ENCODE data around the gene EGLN1. TPM values are rescaled to one million over a fixed set of nuclear protein-coding genes. Genes with fewer than 3 reads are reported as not detected.
A peak's percentile ranks its signal among the peaks of the same experiment; 100 is the strongest.
"Not testable (repeated sequence)": the region's sequence is repeated elsewhere in the genome, so short reads cannot be mapped to it uniquely, and the experiment has no call there.

Gene EGLN1
- total RNA-seq (2022) (26.7 and 31.1 TPM in 2 replicates), Bru-seq, nascent RNA (percentile 78 among the genes with signal in this experiment), BruChase-seq, experiment 1, labeled RNA remaining after a 2-hour chase (percentile 82 among the genes with signal in this experiment), BruChase-seq, experiment 2, labeled RNA remaining after a 6-hour chase (percentile 79 among the genes with signal in this experiment)
- long read RNA-seq, full-length matches to known transcripts, result 49 of 57 reads
- long read RNA-seq, partial matches to known transcripts, result 1 of 57 reads
- long read RNA-seq, other reads (novel, unspliced or antisense), result 7 of 57 reads

- Mint-ChIP-seq H3K4me3 (ENCODE audit: unreplicated experiment) (peak within 1 kb of the TSS; percentile 78), H3K9me3 (ENCODE audit: unreplicated experiment) (no peaks in the 10 kb centered on the region), H3K27me3 (ENCODE audit: insufficient read depth, unreplicated experiment) (no peaks in the 10 kb centered on the region), H3K27ac (ENCODE audit: unreplicated experiment) (peak within 1 kb of the TSS; percentile 93), H3K4me1 (ENCODE audit: low read depth, unreplicated experiment) (peaks cover 19% of the 10 kb centered on the region), H3K36me3 (ENCODE audit: insufficient read depth, unreplicated experiment) (no peaks in the 10 kb centered on the region)
- Histone ChIP-seq H3K4me3 (ENCODE audit: low read depth, low read length) (peak within 1 kb of the TSS; percentile 51), H3K9me3 (no peaks in the 10 kb centered on the region), H3K27me3 (replicated peaks; ENCODE audit: control insufficient read depth, insufficient read depth, low read length) (no peaks in the 10 kb centered on the region), H3K4me1 (peaks cover 26% of the 10 kb centered on the region), H3K36me3 (ENCODE audit: control insufficient read depth, insufficient read depth, low read length) (no peaks in the 10 kb centered on the region)
- TF ChIP-seq CTCF (IDR thresholded peaks at IDR 0.05; ENCODE audit: insufficient read depth in 1 of 2, low read depth in 1 of 2, low read length in 1 of 2, severe bottlenecking in 1 of 2, unreplicated experiment in 1 of 2), result peak; percentile 28 to 55
- no TSS peak for BruUV-seq (replicated peaks)
- CTCF ChIA-PET, result no interaction called here
- POLR2A ChIA-PET, result interaction anchor here (0.6 kb wide), 1 partner anchor 60 kb away, joined by 6 read pairs; no protein-coding TSS in a partner anchor
- intact Hi-C loops (cut with micrococcal nuclease; ENCODE audit: unreplicated experiment), result loop anchor here (1.0 to 5.0 kb wide), 3 partner anchors 53 to 168 kb away; no protein-coding TSS in a partner anchor
- peak; percentile 89 to 94 for DNase-seq
Observed at GRCh38 chr1:231421971-231422797, at the start of gene EGLN1. Gene EGLN1, minus strand, starts transcription at chr1:231422287. Its CDS starts 399 bp downstream, at chr1:231421888.

- H3K27ac Mint-ChIP-seq (ENCODE audit: unreplicated experiment); H3K4me3 Mint-ChIP-seq (ENCODE audit: unreplicated experiment); H3K9me3 ChIP-seq; H3K4me3 ChIP-seq (ENCODE audit: low read depth, low read length); H3K36me3 ChIP-seq (ENCODE audit: control insufficient read depth, insufficient read depth, low read length); H3K27me3 Mint-ChIP-seq (ENCODE audit: insufficient read depth, unreplicated experiment); intact Hi-C loops (cut with micrococcal nuclease; ENCODE audit: unreplicated experiment); CTCF ChIA-PET; BruUV-seq (replicated peaks); H3K4me1 ChIP-seq; H3K27me3 ChIP-seq (replicated peaks; ENCODE audit: control insufficient read depth, insufficient read depth, low read length); POLR2A ChIA-PET; H3K36me3 Mint-ChIP-seq (ENCODE audit: insufficient read depth, unreplicated experiment); H3K4me1 Mint-ChIP-seq (ENCODE audit: low read depth, unreplicated experiment); DNase-seq; H3K9me3 Mint-ChIP-seq (ENCODE audit: unreplicated experiment): not testable (repeated sequence)
Observed at GRCh38 chr1:231471500-231471899, 49.4 kb upstream of the EGLN1 start.

GRCh38 chr1:231471027-231471426 lies 48.9 kb upstream of the EGLN1 start:
- H3K36me3 ChIP-seq (ENCODE audit: control insufficient read depth, insufficient read depth, low read length); intact Hi-C loops (cut with micrococcal nuclease; ENCODE audit: unreplicated experiment); H3K9me3 Mint-ChIP-seq (ENCODE audit: unreplicated experiment); H3K27me3 ChIP-seq (replicated peaks; ENCODE audit: control insufficient read depth, insufficient read depth, low read length); POLR2A ChIA-PET; H3K4me1 ChIP-seq; CTCF ChIA-PET; H3K4me1 Mint-ChIP-seq (ENCODE audit: low read depth, unreplicated experiment); H3K4me3 ChIP-seq (ENCODE audit: low read depth, low read length); H3K4me3 Mint-ChIP-seq (ENCODE audit: unreplicated experiment); BruUV-seq (replicated peaks); H3K9me3 ChIP-seq; H3K36me3 Mint-ChIP-seq (ENCODE audit: insufficient read depth, unreplicated experiment); H3K27ac Mint-ChIP-seq (ENCODE audit: unreplicated experiment); H3K27me3 Mint-ChIP-seq (ENCODE audit: insufficient read depth, unreplicated experiment); DNase-seq: not testable (repeated sequence)

GRCh38 chr1:231467986-231468385 lies 45.9 kb upstream of the EGLN1 start:
- TF ChIP-seq CTCF (IDR thresholded peaks at IDR 0.05; ENCODE audit: insufficient read depth in 1 of 2, low read depth in 1 of 2, low read length in 1 of 2, severe bottlenecking in 1 of 2, unreplicated experiment in 1 of 2), result no peak
- no peaks in the 10 kb centered on the region for H3K9me3 ChIP-seq
- H3K4me1 ChIP-seq, result no peaks in the 10 kb centered on the region
- no peak overlapping the region for H3K4me3 Mint-ChIP-seq (ENCODE audit: unreplicated experiment)
- no peak overlapping the region for H3K4me3 ChIP-seq (ENCODE audit: low read depth, low read length)
- no peaks in the 10 kb centered on the region for H3K36me3 ChIP-seq (ENCODE audit: control insufficient read depth, insufficient read depth, low read length)
- no peaks in the 10 kb centered on the region for H3K36me3 Mint-ChIP-seq (ENCODE audit: insufficient read depth, unreplicated experiment)
- intact Hi-C loops (cut with micrococcal nuclease; ENCODE audit: unreplicated experiment), result no loop called here
- H3K27me3 Mint-ChIP-seq (ENCODE audit: insufficient read depth, unreplicated experiment), result no peaks in the 10 kb centered on the region
- POLR2A ChIA-PET, result no interaction called here
- BruUV-seq (replicated peaks), result no TSS peak
- CTCF ChIA-PET, result no interaction called here
- no peaks in the 10 kb centered on the region for H3K9me3 Mint-ChIP-seq (ENCODE audit: unreplicated experiment)
- H3K4me1 Mint-ChIP-seq (ENCODE audit: low read depth, unreplicated experiment), result no peaks in the 10 kb centered on the region
- H3K27me3 ChIP-seq (replicated peaks; ENCODE audit: control insufficient read depth, insufficient read depth, low read length), result no peaks in the 10 kb centered on the region
- no peak overlapping the region for H3K27ac Mint-ChIP-seq (ENCODE audit: unreplicated experiment)
- no peak for DNase-seq

Data from Caco-2 (cell line).